ENCODE data around the gene ZNF772.

GRCh38 chr19:57473646-57474045 lies 3.7 kb downstream of the ZNF772 start:
- TF ChIP-seq MAX (IDR thresholded peaks at IDR 0.05; ENCODE audit: low read depth) (no peak), CTCF (IDR thresholded peaks at IDR 0.05) (no peak), POLR2AphosphoS5 (IDR thresholded peaks at IDR 0.05; ENCODE audit: low read depth, low read length) (no peak)
